GM21390 (cell line): ENCODE measurements around the gene OR10H1.
"Not testable (repeated sequence)": the region's sequence is repeated elsewhere in the genome, so short reads cannot be mapped to it uniquely, and the experiment has no call there.

Experiments
- ATAC-seq: cut with Tn5 transposase; IDR thresholded peaks from one replicate; pipeline ENCODE4 v1.9.1; 2021; ENCODE audit not compliant: unreplicated experiment

Gene OR10H1

GRCh38 chr19:15815306-15815705 lies at the start of gene OR10H1:
OR10H1 (minus strand) TSS chr19:15815664; CDS start chr19:15808037, 7,627 bp downstream.
- ATAC-seq = no peak

- ATAC-seq = no peak
These were observed 49.4 kb upstream of the OR10H1 start for GRCh38 chr19:15864824-15865223.

- ATAC-seq = no peak
These were observed 47.8 kb upstream of the OR10H1 start for GRCh38 chr19:15863272-15863671.

- no peak for ATAC-seq
These were observed 47.0 kb upstream of the OR10H1 start for GRCh38 chr19:15862444-15862843.

- ATAC-seq = no peak
These were observed 45.1 kb upstream of the OR10H1 start for GRCh38 chr19:15860522-15860921.

GRCh38 chr19:15859187-15859586 lies 43.7 kb upstream of the OR10H1 start:
- ATAC-seq = no peak

GRCh38 chr19:15850385-15850784 lies 34.9 kb upstream of the OR10H1 start:
- ATAC-seq = no peak

- no peak for ATAC-seq
These were observed 31.5 kb upstream of the OR10H1 start for GRCh38 chr19:15846923-15847322.

- ATAC-seq = not testable (repeated sequence)
These were observed 28.4 kb upstream of the OR10H1 start for GRCh38 chr19:15843894-15844222.

- ATAC-seq = no peak
These were observed 27.9 kb upstream of the OR10H1 start for GRCh38 chr19:15843203-15843893.

GRCh38 chr19:15841875-15842569 lies 26.6 kb upstream of the OR10H1 start:
- no peak for ATAC-seq

- no peak for ATAC-seq
These were observed 25.4 kb upstream of the OR10H1 start for GRCh38 chr19:15840833-15841232.

- not testable (repeated sequence) for ATAC-seq
These were observed 24.4 kb upstream of the OR10H1 start for GRCh38 chr19:15839888-15840287.

GRCh38 chr19:15838351-15838750 lies 22.9 kb upstream of the OR10H1 start:
- ATAC-seq = no peak

- ATAC-seq = no peak
These were observed 21.8 kb upstream of the OR10H1 start for GRCh38 chr19:15837221-15837731.

GRCh38 chr19:15836330-15837220 lies 21.1 kb upstream of the OR10H1 start:
- ATAC-seq = peak; percentile 93

GRCh38 chr19:15835565-15836329 lies 20.3 kb upstream of the OR10H1 start:
- ATAC-seq = not testable (repeated sequence)

GRCh38 chr19:15834232-15834631 lies 18.8 kb upstream of the OR10H1 start:
- not testable (repeated sequence) for ATAC-seq

GRCh38 chr19:15831626-15832025 lies 16.2 kb upstream of the OR10H1 start:
- no peak for ATAC-seq

- no peak for ATAC-seq
These were observed 14.3 kb upstream of the OR10H1 start for GRCh38 chr19:15829786-15830185.

GRCh38 chr19:15829306-15829698 lies 13.8 kb upstream of the OR10H1 start:
- ATAC-seq = no peak
